ENCODE measurements around the gene SPTBN2.

SPTBN2 gene

GRCh38 chr11:66723693-66724092 lies 5.3 kb downstream of the SPTBN2 start:
- no peak for DNase-seq (ENCODE audit: low spot score)

DNA sequence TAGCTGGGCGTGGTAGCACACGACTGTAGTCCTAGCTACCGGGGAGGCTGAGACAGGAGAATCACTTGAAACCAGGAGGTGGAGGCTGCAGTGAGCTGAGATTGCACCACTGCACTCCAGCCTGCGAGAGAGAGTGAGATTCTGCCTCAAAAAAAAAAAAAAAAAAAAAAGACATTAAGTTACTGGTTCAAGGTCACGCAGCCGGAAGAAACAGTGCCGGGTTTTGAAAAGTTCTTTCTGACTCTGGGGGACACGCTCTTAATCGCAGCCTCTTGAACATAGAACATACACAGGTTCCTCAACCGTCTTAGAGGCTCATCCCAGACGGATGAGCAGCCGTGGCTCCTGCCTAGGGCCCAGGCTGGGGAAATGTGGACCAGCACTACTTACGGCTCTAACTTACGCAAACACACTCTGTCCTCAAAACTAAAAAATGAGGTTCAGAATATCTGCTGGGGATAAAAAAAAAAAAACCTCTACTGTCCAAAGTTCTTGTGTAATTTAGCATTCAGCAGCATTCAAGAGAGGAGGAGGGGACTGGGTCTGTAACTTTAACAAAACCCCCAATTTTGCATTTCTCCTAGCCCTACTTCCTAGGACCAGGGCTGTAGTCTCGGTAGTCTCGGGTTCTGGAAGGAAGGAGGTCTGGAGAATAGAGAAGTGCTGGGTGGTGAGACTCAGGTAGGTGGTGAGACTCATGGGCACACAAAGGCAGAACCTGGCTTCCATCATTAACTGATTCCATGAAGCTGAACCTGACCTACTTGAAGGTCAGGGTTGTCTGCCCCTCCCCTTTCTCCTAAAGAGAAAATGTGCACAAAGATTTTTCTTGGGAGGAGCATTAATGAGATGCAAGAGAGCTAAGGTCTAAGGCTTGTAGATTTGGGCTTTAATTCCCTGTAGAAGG lies 6.0 kb downstream of the SPTBN2 start:
- no peak for DNase-seq (ENCODE audit: low spot score)

DNA sequence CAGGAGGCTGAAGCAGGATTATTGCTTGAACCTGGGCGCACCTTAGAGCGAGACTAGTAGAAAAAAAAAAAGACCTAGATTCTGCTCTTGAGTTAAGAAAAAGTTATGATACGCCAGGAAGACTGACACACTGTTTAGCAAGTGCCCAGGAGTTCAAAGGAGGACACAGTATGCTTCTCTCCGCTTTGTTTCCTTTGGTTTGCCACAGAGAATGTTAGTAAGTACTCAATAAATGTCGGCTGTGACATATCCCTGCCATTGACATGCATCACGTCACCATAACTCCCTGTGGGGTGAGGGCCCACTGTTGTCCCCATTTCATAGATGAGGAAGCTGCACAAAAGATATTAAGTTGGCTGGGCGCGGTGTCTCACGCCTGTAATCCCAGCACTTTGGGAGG lies 7.1 kb downstream of the SPTBN2 start:
- DNase-seq (ENCODE audit: low spot score) = no peak

DNA sequence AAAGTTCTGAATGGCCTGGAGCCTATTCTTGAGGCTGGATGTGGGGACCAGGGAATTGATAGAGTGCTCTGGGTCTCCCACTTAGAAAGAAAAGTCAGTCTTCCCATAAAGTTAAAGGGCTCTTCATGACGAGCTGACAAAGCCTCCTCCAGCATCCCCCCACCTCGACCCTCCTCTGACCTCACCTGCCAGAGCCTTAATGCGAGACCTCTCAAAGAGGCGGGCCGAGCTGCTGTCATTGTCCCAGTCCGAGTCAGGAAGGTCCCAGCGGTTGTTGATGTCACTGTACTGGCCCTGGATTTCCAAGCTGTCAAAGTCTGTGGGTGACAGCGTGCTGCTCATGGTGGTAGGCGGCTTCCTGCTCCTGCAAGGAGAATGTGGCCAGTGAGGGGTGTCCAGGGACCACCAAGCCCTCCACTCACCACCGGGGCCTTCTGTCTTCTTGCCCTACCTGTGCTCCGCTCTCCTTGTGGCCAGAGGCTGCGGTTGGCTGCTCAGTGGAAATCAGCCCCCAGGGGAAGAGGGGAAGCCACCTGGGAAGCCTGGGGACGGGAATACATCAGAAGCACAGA lies 8.0 kb downstream of the SPTBN2 start:
- DNase-seq (ENCODE audit: low spot score) = no peak

DNA sequence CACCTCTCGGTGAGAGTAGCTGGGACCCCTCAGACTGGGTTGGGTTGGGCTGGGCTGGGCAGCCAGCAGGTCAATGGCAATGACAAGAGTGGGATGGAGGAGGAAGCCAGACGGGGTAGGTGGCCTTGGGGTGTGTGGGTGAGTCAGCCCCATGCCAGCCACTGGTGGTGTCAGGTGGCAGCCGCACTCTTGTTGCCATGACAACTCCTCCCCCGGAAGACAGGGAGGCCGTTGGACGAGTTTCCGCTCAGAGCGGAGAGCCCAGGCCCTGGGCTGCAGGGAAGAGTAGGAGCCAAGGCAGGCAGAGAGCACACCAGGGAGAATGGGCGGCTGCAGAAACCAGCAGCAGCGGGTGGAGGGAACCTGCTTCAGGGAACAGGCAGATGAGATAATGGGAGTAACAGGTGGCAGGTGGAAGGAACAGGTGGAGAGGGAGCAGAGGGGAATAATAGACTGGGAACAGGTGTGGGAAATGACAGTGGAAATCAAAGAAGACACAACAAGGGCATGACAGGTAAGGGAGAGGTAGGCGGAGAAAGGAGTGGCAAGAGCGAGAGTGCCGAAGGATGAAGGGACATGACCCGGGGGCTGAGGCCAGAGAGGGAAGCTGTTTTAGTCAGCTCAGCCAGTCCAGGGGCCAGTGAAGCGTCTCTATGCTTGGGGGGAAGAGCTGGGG lies 8.7 kb downstream of the SPTBN2 start:
- no peak for DNase-seq (ENCODE audit: low spot score)

DNA sequence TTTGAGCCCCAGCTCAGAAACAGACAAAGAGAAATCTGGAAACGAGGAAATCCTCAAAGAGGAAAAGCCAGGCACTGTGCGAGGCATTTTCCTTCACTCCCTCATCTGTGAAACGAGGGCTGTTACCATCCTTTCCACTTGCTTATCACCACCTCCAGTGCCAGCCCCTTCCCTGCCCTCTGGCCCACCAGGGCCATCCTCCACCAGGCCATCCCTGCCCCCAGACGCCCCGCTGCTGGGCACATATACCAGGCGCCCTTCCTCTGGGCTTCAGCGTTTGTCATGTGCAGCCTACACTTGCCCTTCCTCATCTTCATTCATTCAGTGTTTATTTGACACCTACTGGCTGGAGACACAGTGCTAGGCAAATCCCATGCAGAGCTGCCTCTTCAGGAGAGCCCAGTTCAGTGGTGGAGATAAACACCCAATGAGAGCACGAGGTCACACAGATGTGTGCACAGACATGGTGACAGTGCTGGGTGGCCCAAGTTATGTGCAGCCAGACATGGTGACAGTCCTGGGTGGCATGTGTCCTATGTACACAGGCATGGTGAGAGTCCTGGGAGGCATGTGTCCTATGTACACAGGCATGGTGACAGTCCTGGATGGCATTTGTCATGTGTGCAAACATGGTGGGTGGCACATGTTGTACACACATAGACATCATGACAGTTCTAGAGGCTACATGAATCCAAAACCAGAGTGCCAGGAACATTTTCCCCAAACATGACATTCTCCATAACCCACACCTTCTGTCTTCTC lies 9.7 kb downstream of the SPTBN2 start:
- DNase-seq (ENCODE audit: low spot score) = no peak

DNA sequence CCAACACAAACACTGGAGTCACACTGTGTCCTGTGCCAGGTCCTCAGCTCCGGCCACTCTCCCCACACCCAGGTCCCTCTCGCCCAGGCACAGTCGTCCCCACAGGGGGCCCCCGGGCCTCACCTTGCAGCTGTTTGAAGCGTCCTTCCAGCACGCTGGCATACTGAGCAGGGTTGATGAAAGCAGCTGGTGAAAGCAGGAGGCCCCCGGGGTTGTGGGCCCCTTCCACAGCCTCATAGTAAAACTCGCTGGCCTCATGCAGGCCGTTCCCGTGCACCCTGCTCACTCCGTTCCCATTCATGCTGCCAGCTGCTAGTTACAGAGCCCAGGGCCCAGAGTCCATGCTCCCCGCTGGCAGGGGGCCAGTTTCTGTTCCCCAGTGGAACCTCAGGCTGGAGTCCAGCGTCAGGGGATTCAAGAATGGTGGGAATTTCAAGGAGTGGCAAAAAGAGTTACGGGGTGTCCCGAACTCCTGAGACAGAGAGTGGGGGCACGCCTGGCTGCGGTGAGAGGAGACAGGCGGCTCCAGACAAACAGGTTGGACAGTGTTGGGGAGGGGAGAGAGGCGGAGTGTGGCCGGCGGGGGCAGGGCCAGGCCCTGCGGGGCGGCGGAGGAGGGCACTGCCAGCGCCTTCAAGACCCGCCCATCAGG lies 10.6 kb downstream of the SPTBN2 start:
- no peak for DNase-seq (ENCODE audit: low spot score)

DNA sequence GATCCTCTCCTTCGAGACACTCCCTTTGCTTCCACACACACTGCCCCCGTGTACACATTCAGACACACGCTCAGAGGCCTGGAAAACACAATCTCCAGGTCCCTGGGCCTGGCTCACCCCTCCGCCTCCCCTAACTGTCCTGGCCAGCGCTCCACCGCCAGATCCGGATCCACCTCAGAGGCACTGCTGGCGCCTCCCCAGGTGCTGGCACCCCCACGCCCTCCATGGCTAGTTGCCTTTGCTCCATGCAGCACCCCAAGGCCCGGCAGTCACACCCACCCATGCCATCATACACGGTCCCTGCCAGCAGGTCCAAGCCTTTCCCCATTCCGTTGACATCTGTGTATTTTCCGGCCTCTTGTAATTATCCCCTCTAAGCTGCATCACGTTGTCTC lies 11.1 kb downstream of the SPTBN2 start:
- no peak for DNase-seq (ENCODE audit: low spot score)

GRCh38 chr11:66716996-66717395 lies 12.0 kb downstream of the SPTBN2 start:
- no peak for DNase-seq (ENCODE audit: low spot score)

- no peak for DNase-seq (ENCODE audit: low spot score)
Measured at GRCh38 chr11:66715346-66716085, 13.5 kb downstream of the SPTBN2 start.

DNA sequence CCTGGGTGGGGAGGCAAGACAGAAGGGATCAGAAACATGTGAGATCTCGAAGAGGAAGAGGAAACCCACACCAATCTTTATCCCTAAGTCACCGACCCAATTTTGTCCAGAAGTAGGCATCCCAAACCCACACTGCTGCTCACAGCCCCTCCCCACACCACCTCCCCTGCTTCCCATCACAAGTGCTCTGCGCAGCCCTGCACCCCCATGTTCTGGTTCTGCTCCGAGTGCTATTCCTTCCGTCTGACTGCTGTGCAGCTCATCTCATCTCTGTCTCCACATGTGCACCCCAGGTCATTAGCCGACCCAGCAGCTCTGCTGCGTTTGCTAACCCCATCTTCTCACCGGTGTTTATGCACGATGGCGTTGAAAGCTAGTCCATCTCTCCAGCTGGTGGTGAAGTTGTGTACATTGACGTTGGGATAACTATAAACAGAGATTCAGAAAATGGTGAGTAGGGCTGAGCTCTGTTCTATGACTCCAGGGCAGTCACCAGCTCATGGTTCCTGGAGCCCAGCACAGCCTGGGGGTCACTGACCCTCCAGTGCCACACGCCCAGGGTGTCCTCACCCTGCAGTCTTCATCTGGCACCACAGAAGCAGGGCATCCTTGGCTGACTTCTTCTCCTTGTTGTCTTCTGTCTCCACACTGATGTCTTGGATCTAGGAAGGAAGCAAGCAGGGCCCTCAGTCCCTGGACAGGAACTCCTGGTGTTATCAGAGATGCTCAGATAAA lies 15.1 kb downstream of the SPTBN2 start:
- DNase-seq (ENCODE audit: low spot score) = no peak

GRCh38 chr11:66710384-66710930 lies 18.6 kb downstream of the SPTBN2 start:
- DNase-seq (ENCODE audit: low spot score) = no peak

DNA sequence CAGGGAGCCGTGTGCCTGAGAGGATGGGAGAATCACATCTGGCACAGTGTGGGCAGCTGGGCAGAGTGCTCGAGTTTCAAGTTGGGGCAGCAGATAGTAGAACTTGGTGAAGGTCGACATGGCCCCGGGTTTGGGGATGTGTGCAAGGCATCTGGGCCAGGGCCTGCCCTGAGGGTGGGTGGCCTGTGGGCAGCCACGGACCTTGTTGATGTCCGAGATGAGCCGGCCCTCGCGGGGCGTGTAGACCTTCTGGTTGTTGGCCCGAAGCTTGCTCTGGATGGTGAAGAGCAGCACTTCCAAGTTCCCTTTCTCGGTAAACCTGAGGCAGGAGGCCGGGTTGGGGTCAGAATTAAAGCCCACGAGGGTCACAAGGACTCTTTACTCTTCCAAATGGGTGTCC lies 20.3 kb downstream of the SPTBN2 start:
- no peak for DNase-seq (ENCODE audit: low spot score)

DNA sequence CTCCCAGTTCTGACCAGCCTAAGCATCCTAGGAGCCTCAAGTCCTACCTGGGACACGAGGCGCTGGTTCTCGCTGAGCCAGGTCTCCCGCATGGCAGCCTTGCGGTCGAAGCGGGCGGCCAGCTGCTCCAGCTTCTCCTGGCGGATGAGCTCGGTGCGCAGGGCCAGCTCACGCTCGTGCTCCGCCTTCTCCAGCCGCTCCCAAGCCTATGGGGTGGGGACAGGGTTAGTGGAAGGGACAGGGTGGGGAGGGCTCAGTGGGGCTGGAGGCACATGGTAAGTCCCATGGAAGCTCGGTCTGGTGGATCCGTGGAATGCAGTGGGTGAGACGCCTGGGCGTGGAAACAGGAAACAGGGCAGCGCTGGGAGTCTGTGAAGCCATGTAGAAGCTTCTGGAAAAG lies 20.9 kb downstream of the SPTBN2 start:
- no peak for DNase-seq (ENCODE audit: low spot score)

- no peak for DNase-seq (ENCODE audit: low spot score)
Measured at GRCh38 chr11:66707486-66707885, 21.5 kb downstream of the SPTBN2 start.

DNA sequence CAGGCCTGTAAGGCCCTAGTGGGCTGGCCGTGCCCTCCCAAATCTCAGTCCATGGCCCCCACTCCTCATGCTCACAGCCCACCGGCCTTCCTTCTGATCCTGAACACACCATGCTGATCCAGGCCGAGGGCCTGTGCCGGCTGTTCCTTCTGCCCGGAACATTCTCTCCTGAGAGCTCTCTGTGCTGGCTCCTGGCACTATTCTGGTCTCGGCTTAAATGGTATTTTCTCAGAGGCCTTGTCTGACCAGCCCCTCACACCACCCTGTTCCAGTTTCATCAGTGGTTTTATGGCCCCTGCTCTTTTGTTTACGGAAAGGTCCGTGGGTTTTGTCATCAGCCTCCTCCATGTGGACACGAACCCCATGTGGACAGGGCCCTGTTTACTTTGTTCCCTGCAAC lies 22.0 kb downstream of the SPTBN2 start:
- DNase-seq (ENCODE audit: low spot score) = no peak

DNA sequence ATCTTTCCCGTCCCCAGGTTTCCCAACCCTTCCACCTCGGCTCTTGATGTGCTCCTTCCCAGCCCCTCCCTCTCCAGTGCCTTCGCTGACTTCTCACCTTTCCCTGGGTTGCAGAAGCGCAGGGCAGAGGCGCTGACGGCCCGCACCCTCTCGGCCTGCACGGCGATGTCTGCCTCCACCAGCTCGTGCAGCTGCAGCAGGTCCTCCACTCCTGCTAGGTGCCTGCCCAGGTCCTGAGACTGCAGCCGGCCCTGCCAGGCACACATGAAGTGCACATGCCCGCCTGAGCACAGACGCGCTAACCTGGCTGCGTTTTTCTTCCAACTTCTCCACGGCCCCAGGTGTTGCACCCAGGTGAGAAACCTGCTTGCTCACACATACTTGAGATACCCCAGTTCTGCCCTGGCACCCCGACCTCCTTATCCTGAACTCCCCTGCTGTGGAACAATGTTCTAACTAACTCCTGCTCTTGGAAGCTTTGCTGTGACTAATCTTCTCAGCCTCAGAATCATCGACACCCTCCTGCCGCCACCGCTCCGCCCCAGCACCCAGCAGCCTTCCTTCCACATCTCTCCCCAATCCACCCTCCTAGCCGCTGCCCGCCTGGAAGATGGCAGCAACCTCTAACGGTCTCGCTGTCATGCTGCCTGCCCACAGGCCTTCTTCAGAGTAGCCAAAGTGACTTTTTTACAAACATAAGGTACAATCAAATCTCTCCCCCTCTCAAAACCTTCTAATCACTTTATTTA lies 23.3 kb downstream of the SPTBN2 start:
- no peak for DNase-seq (ENCODE audit: low spot score)

DNA sequence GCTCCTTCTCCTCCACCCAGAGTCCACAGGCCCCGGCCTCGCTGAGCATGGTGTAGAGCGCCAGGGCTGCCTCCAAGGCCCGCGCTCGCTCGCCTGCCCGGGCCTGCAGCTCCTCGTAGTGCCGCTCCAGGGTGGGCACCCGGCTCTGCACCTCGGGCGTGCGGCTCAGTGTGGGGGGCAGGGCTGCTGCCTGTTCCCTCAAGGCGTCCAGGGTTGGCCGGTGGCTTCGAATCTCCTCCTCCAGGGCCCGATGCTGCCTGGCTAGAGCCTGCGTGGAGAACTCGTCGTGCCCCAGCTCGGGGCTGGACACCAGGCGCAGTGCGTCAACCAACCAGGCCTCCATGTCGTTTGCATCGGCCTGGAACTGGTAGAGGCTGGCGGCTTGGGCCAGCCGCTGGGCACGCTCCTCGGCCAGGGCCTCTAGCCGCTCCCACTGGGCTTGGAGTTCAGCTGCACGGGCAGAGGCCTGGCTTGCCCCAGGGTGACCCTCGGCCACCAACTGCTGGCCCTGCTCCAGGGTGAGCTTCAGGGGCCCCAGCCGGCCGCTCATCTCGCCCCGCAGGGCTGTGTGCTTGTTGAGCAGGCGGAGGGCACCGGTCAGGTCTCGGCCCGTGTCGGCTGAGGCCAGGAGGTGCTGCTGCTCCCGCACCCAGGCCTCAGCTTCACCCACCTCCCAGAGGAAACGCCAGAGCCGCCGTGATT lies 24.2 kb downstream of the SPTBN2 start:
- no peak for DNase-seq (ENCODE audit: low spot score)

Data from GM03348 (cell line).